ENCODE measurements around the gene MINK1.
"Not testable (repeated sequence)": the region's sequence is repeated elsewhere in the genome, so short reads cannot be mapped to it uniquely, and the experiment has no call there.

- TF ChIP-seq, protein P1, sequence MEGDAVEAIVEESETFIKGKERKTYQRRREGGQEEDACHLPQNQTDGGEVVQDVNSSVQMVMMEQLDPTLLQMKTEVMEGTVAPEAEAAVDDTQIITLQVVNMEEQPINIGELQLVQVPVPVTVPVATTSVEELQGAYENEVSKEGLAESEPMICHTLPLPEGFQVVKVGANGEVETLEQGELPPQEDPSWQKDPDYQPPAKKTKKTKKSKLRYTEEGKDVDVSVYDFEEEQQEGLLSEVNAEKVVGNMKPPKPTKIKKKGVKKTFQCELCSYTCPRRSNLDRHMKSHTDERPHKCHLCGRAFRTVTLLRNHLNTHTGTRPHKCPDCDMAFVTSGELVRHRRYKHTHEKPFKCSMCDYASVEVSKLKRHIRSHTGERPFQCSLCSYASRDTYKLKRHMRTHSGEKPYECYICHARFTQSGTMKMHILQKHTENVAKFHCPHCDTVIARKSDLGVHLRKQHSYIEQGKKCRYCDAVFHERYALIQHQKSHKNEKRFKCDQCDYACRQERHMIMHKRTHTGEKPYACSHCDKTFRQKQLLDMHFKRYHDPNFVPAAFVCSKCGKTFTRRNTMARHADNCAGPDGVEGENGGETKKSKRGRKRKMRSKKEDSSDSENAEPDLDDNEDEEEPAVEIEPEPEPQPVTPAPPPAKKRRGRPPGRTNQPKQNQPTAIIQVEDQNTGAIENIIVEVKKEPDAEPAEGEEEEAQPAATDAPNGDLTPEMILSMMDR (IDR thresholded peaks at IDR 0.05; ENCODE audit: low read depth, low read length), result not testable (repeated sequence)
- not testable (repeated sequence) for TF ChIP-seq MYC, MAX (IDR thresholded peaks at IDR 0.05; ENCODE audit: low read depth, low read length)
Observed at GRCh38 chr17:4926577-4927335, 93.6 kb downstream of the MINK1 start.

All from NB4 (cell line).